Stimulated activated CD8-positive, alpha-beta memory T cell treated with anti-CD3 and anti-CD28 coated beads, Interleukin-7, amount 100 ng/mL, for 48 hours (primary cell): Measurements from ENCODE around the gene CCN6.

Source experiments
- DNase-seq, 2 donors: peaks; one replicate each; pipeline ENCODE4 v3.0.0-alpha.2; 2020; ENCODE audit warnings: low read depth in 1 of 2; ENCODE audit errors: extremely low read depth in 1 of 2

CCN6 gene

DNA sequence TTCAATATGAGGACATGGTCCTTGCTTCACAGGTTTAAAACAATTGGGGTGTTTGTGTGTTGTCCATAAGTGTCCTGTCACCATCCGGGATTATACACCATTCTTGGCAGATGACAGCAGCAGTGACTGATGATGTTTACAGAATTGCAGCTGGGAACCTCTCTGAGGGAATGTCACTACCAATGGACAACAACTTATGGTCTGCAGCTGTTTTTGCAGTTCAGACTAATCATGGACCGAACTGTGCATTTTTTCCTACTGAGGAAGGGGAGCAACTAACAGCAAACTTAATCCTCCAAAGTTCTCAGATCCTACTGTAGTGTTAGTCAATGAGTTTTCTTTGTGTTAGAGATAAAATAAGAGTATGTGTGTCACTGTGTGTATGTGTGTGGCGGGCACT is 59.5 kb downstream of the CCN6 start:
- DNase-seq = no peak

- no peak for DNase-seq
These were observed 60.0 kb downstream of the CCN6 start for GRCh38 chr6:112113918-112114317.

GRCh38 chr6:112114577-112115223 is 60.8 kb downstream of the CCN6 start:
- no peak for DNase-seq

- DNase-seq = no peak
These were observed 62.3 kb downstream of the CCN6 start for GRCh38 chr6:112116221-112116620.

GRCh38 chr6:112117554-112117953 is 63.6 kb downstream of the CCN6 start:
- DNase-seq = no peak

DNA sequence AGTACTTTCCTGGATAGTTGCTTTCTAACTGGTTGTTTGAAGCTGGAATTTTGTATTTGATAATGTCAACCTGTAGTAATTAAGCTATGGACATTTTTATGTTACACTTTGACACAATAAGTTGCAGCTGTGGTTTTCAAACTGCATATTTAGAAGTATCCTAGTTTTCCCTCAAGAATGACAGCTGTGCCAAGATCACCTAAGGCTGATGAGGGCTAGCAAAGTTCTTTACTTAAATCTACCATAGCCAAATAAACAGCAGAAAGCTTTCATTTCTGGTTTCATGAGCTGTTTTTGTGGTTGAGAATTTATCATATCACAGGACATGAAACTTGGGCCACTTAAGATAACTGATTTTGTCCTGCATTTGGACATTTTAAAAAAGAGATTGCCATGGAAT is 64.1 kb downstream of the CCN6 start:
- DNase-seq = no peak
